Karpas-422 (cell line): Measurements from ENCODE around the gene HACE1. TPM values are rescaled to one million over a fixed set of nuclear protein-coding genes. Genes with fewer than 3 reads are reported as not detected.
"Not testable (repeated sequence)": the region's sequence is repeated elsewhere in the genome, so short reads cannot be mapped to it uniquely, and the experiment has no call there.

Source experiments
- DNase-seq: peaks from one replicate; pipeline ENCODE4 v3.0.0-alpha.2; 2015
- H2AFZ ChIP-seq: fragments of 200-600 bp; sonication (generic); 2 replicates; pipeline ENCODE4 v1.6.1; 2014; ENCODE audit warnings: antibody characterized with exemption, low read length, mixed read lengths
- H3K27ac ChIP-seq: fragments of 200-600 bp; sonication (generic); 2 replicates; pipeline ENCODE4 v1.5.1; 2014; ENCODE audit warnings: mild to moderate bottlenecking, low read length, moderate library complexity
- H3K27me3 ChIP-seq: fragments of 200-600 bp; sonication (generic); 2 replicates; pipeline ENCODE4 v1.6.1; 2014; ENCODE audit warnings: low read length, mixed read lengths
- H3K36me3 ChIP-seq: fragments of 200-600 bp; sonication (generic); 2 replicates; pipeline ENCODE4 v1.6.1; 2014; ENCODE audit warnings: low read length, mixed read lengths; ENCODE audit not compliant: insufficient read depth
- H3K4me1 ChIP-seq: fragments of 200-600 bp; sonication (generic); 2 replicates; pipeline ENCODE4 v1.6.1; 2014; ENCODE audit warnings: mild to moderate bottlenecking, low read length, mixed read lengths
- H3K4me2 ChIP-seq: fragments of 200-600 bp; sonication (generic); 2 replicates; pipeline ENCODE4 v1.6.1; 2014; ENCODE audit warnings: low read length, low read depth, mild to moderate bottlenecking; ENCODE audit not compliant: poor library complexity, severe bottlenecking
- H3K4me3 ChIP-seq: fragments of 200-600 bp; sonication (generic); 2 replicates; pipeline ENCODE4 v1.5.1; 2014; ENCODE audit warnings: mild to moderate bottlenecking, antibody characterized with exemption, low read length, mixed read lengths
- H3K79me2 ChIP-seq: fragments of 200-600 bp; sonication (generic); 2 replicates; pipeline ENCODE4 v1.6.1; 2014; ENCODE audit warnings: mild to moderate bottlenecking, low read length, mixed read lengths
- H3K9ac ChIP-seq: fragments of 200-600 bp; sonication (generic); 2 replicates; pipeline ENCODE4 v1.6.0; 2014; ENCODE audit warnings: low read length
- H3K9me2 ChIP-seq: fragments of 200-600 bp; sonication (generic), shearing (Covaris generic); replicated peaks from 2 replicates; pipeline ENCODE4 v1.6.0; 2014; ENCODE audit warnings: mild to moderate bottlenecking, low read length, moderate library complexity; ENCODE audit not compliant: insufficient read depth
- H3K9me3 ChIP-seq: fragments of 300-700, 200-600 bp; sonication (generic); 2 replicates; pipeline ENCODE4 v1.6.1; 2014; ENCODE audit warnings: low read length, mixed read lengths
- H4K20me1 ChIP-seq: fragments of 200-600 bp; sonication (generic); 2 replicates; pipeline ENCODE4 v1.6.1; 2014; ENCODE audit warnings: mild to moderate bottlenecking, antibody characterized with exemption, low read length, low read depth; ENCODE audit not compliant: insufficient read depth
- total RNA-seq: library from RNA; depleted of rRNA; stranded (reverse); fragments of >200 nt; shearing (Covaris generic); gene quantifications from 2 replicates; pipeline ENCODE4 v1.2.3, GENCODE V29; 2014; ENCODE audit warnings: low replicate concordance

Gene HACE1
- total RNA-seq, 1 experiment from 2014 or later: 41.7 TPM

DNA sequence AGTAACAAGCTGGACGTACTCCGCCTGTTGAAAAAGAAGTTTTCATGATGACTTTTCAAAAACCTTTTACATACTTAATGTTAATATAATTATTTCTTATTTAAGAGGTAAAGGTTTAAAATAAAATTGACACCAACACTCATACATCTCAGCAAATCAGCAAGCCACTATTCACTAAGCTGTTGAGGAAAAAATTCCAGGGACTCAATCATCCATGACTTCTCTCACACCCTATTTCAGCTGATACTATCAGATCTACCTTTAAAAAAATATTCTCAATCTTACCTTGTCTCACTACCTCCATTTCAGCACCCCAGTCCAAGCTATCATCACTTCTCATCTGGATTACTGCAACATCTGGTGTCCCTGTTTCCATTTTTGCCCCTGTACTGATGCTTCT lies 109.3 kb downstream of the HACE1 start:
- H3K9ac ChIP-seq: no peak overlapping the region
- no peak overlapping the region for H3K4me2 ChIP-seq
- DNase-seq: no peak
- peaks cover 6% of the 10 kb centered on the region; the same call in 1 of the 2 replicates for H3K79me2 ChIP-seq
- H3K4me3 ChIP-seq: no peak overlapping the region
- H3K27me3 ChIP-seq: no peaks in the 10 kb centered on the region
- no peaks in the 10 kb centered on the region for H3K4me1 ChIP-seq
- H4K20me1 ChIP-seq: no peaks in the 10 kb centered on the region
- H3K9me3 ChIP-seq: 0 out of 2 replicates have a peak, but pooled peaks cover 3% of the 10 kb centered on the region
- no peak overlapping the region for H2AFZ ChIP-seq
- no peak overlapping the region for H3K27ac ChIP-seq
- no peaks in the 10 kb centered on the region for H3K9me2 ChIP-seq
- H3K36me3 ChIP-seq: peaks cover 3% of the 10 kb centered on the region; the same call in 1 of the 2 replicates

GRCh38 chr6:104739124-104739523 lies 120.6 kb downstream of the HACE1 start:
- not testable (repeated sequence) for H3K9ac ChIP-seq, H3K4me2 ChIP-seq

DNA sequence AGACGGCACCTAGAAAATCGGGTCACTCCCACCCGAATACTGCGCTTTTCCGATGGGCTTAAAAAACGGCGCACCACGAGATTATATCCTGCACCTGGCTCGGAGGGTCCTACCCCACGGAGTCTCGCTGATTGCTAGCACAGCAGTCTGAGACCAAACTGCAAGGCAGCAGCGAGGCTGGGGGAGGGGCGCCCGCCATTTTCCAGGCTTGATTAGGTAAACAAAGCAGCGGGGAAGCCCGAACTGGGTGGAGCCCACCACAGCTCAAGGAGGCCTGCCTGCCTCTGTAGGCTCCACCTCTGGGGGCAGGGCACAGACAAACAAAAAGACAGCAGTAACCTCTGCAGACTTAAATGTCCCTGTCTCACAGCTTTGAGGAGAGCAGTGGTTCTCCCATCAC lies 122.2 kb downstream of the HACE1 start:
- H3K4me3 ChIP-seq, DNase-seq, H3K79me2 ChIP-seq, H3K36me3 ChIP-seq, H3K27me3 ChIP-seq, H3K9me2 ChIP-seq, H3K9me3 ChIP-seq, H3K4me2 ChIP-seq, H4K20me1 ChIP-seq, H3K27ac ChIP-seq, H3K4me1 ChIP-seq, H2AFZ ChIP-seq, H3K9ac ChIP-seq: not testable (repeated sequence)

More at GRCh38 chr6:104739124-104739523, 120.6 kb downstream of the HACE1 start:
- H3K4me1 ChIP-seq, DNase-seq, H3K4me3 ChIP-seq, H3K27me3 ChIP-seq, H3K27ac ChIP-seq, H3K36me3 ChIP-seq, H4K20me1 ChIP-seq, H2AFZ ChIP-seq, H3K9me2 ChIP-seq, H3K79me2 ChIP-seq, H3K9me3 ChIP-seq: not testable (repeated sequence)

DNA sequence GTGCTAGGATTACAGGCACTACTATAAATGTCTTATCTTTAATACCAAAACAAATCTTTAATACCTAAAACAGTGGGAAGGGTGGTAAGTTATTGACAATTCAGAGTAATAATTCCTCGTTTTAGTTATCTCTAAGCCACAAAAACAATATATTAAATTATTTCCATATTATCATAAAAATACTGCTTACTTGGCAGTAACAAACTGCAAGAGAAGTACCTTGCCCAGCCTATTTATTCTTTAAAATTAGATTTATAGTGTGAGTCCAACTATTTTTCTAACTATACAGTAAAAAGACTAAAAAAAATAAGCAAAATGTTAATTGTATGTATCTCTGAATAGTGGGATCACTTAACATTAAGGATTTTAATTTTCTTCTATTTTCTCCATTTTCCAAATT lies 123.2 kb downstream of the HACE1 start:
- no peaks in the 10 kb centered on the region for H4K20me1 ChIP-seq
- H2AFZ ChIP-seq: no peak overlapping the region
- no peaks in the 10 kb centered on the region for H3K9me2 ChIP-seq
- H3K4me2 ChIP-seq: no peak overlapping the region
- no peak overlapping the region for H3K9ac ChIP-seq
- no peaks in the 10 kb centered on the region for H3K27me3 ChIP-seq
- no peaks in the 10 kb centered on the region for H3K79me2 ChIP-seq
- no peaks in the 10 kb centered on the region for H3K36me3 ChIP-seq
- no peak overlapping the region for H3K27ac ChIP-seq
- no peaks in the 10 kb centered on the region for H3K4me1 ChIP-seq
- H3K4me3 ChIP-seq: no peak overlapping the region
- no peaks in the 10 kb centered on the region for H3K9me3 ChIP-seq
- no peak for DNase-seq

GRCh38 chr6:104730450-104730849 lies 129.3 kb downstream of the HACE1 start:
- H3K9me2 ChIP-seq: no peaks in the 10 kb centered on the region
- no peak overlapping the region for H3K27ac ChIP-seq
- H3K36me3 ChIP-seq: peaks cover 8% of the 10 kb centered on the region; the same call in 1 of the 2 replicates
- no peak overlapping the region for H3K9ac ChIP-seq
- no peak for DNase-seq
- no peaks in the 10 kb centered on the region for H3K79me2 ChIP-seq
- H3K27me3 ChIP-seq: no peaks in the 10 kb centered on the region
- H3K4me2 ChIP-seq: no peak overlapping the region
- no peak overlapping the region for H3K4me3 ChIP-seq
- no peaks in the 10 kb centered on the region for H3K4me1 ChIP-seq
- H2AFZ ChIP-seq: no peak overlapping the region
- H3K9me3 ChIP-seq: no peaks in the 10 kb centered on the region
- no peaks in the 10 kb centered on the region for H4K20me1 ChIP-seq

- no peaks in the 10 kb centered on the region for H3K4me1 ChIP-seq
- H3K9me3 ChIP-seq: no peaks in the 10 kb centered on the region
- no peaks in the 10 kb centered on the region for H3K79me2 ChIP-seq
- no peaks in the 10 kb centered on the region for H3K9me2 ChIP-seq
- H2AFZ ChIP-seq: no peak overlapping the region
- H4K20me1 ChIP-seq: no peaks in the 10 kb centered on the region
- peaks cover 8% of the 10 kb centered on the region; the same call in 1 of the 2 replicates for H3K36me3 ChIP-seq
- H3K27ac ChIP-seq: no peak overlapping the region
- H3K4me3 ChIP-seq: no peak overlapping the region
- no peaks in the 10 kb centered on the region for H3K27me3 ChIP-seq
- no peak for DNase-seq
- H3K4me2 ChIP-seq: no peak overlapping the region
- H3K9ac ChIP-seq: no peak overlapping the region
Measured at GRCh38 chr6:104729433-104729832, 130.3 kb downstream of the HACE1 start.

DNA sequence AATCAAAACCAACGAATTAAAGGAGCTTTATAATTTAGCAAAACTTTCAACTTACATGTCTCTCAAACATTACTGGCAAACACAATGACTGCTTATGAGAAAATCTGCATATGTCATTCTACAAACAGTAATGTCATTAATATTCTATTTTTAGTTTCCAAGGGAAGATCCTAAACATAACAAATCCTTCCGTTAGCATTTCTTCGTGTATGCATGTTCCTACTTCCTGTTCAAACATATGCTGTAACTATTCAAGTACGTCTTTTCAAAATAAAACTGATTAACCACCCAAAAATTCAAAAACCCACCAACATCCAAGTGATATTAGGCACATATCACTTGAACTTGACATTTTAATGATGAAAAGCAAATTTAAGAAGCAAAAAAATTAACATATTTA lies 131.3 kb downstream of the HACE1 start:
- H3K9me2 ChIP-seq: no peaks in the 10 kb centered on the region
- H2AFZ ChIP-seq: no peak overlapping the region
- H3K4me2 ChIP-seq: no peak overlapping the region
- H3K79me2 ChIP-seq: no peaks in the 10 kb centered on the region
- H3K27ac ChIP-seq: no peak overlapping the region
- H3K27me3 ChIP-seq: no peaks in the 10 kb centered on the region
- DNase-seq: no peak
- H3K4me3 ChIP-seq: no peak overlapping the region
- no peaks in the 10 kb centered on the region for H4K20me1 ChIP-seq
- H3K36me3 ChIP-seq: peaks cover 8% of the 10 kb centered on the region; the same call in 1 of the 2 replicates
- H3K9me3 ChIP-seq: no peaks in the 10 kb centered on the region
- no peak overlapping the region for H3K9ac ChIP-seq
- H3K4me1 ChIP-seq: peaks cover 7% of the 10 kb centered on the region

GRCh38 chr6:104718672-104719071 lies 141.0 kb downstream of the HACE1 start:
- no peak overlapping the region for H3K27ac ChIP-seq
- H3K79me2 ChIP-seq: no peaks in the 10 kb centered on the region
- H3K4me3 ChIP-seq: no peak overlapping the region
- H4K20me1 ChIP-seq: no peaks in the 10 kb centered on the region
- no peak overlapping the region for H3K9ac ChIP-seq
- H3K4me2 ChIP-seq: no peak overlapping the region
- peaks cover 11% of the 10 kb centered on the region for H3K4me1 ChIP-seq
- no peaks in the 10 kb centered on the region for H3K9me2 ChIP-seq
- peaks cover 3% of the 10 kb centered on the region; the same call in 1 of the 2 replicates for H3K36me3 ChIP-seq
- no peak overlapping the region for H2AFZ ChIP-seq
- H3K9me3 ChIP-seq: no peaks in the 10 kb centered on the region
- H3K27me3 ChIP-seq: no peaks in the 10 kb centered on the region
- DNase-seq: no peak

DNA sequence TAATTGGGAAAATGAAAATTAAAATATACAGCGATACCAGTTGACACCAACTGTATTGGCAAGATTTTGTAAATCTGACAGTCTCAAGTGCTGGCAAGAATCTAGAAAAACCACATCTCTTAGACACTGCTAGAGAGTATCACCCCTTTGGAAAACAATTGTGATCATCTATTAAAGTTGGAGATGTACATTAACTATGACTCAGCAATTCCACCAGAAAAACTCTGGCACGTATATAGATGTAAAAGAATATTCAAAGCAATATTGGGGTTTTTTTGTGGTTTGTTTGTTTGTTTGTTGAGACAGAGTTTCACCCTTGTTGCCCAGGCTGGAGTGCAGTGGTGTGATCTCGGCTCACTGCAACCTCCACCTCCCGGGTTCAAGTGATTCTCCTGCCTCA lies 142.9 kb downstream of the HACE1 start:
- Histone ChIP-seq H3K9me3 (no peaks in the 10 kb centered on the region), H3K9ac (no peak overlapping the region), H3K4me1 (no peaks in the 10 kb centered on the region), H4K20me1 (no peaks in the 10 kb centered on the region), H3K79me2 (no peaks in the 10 kb centered on the region), H3K4me2 (no peak overlapping the region), H3K27ac (no peak overlapping the region), H3K9me2 (no peaks in the 10 kb centered on the region), H2AFZ (no peak overlapping the region), H3K36me3 (peaks cover 3% of the 10 kb centered on the region; the same call in 1 of the 2 replicates), H3K4me3 (no peak overlapping the region), H3K27me3 (no peaks in the 10 kb centered on the region)
- no peak for DNase-seq
